ENCODE data around the gene RTL9.

RTL9 gene

DNA sequence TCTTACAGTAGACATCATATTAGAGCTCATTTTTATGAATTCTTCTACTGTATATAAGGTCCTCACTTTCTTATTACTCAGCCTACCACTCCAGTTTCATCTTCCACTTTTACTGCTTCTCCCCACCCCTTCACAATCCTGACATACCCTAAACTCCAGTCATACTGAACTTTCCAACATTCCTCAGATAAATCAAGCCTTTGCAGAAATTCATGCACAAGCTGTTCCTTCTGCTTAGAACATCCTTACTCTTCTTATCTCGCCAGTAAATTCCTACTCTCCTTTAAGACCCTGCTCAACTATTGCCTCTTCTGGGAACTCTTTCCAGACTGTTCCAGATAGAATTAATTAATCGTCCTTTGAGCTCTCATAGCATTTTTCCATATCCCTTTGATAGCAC, 24.8 kb downstream of the RTL9 start:
- Mint-ChIP-seq H3K27me3 (ENCODE audit: low read depth) (peaks cover 2% of the 10 kb centered on the region), H3K4me1 (ENCODE audit: low read depth) (no peaks in the 10 kb centered on the region), H3K36me3 (ENCODE audit: low read depth) (no peaks in the 10 kb centered on the region), H3K4me3 (no peak overlapping the region), H3K9me3 (no peaks in the 10 kb centered on the region), H3K27ac (no peak overlapping the region)
- DNase-seq (ENCODE audit: low spot score): no peak

DNA sequence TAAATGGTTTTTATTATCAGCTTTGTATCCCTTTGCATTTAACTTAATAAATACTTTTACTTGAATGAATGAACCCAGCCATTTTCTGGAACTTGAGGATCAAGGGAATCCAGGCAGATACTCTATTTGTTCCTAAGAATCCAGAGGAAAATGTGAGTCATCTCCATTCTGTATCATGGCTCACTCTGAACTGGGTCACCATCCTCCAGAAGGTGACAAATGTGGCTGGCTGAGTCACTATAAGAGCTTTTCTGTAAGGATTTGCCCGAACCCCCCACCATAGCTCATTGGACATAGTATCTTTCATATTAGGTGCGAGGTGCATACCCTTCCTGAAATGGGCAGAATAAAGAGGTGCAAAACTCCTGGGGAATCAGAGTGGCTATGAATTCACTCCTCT, 25.8 kb downstream of the RTL9 start:
- no peaks in the 10 kb centered on the region for H3K36me3 Mint-ChIP-seq (ENCODE audit: low read depth)
- no peak overlapping the region for H3K27ac Mint-ChIP-seq
- no peaks in the 10 kb centered on the region for H3K4me1 Mint-ChIP-seq (ENCODE audit: low read depth)
- H3K9me3 Mint-ChIP-seq: no peaks in the 10 kb centered on the region
- H3K27me3 Mint-ChIP-seq (ENCODE audit: low read depth): peaks cover 4% of the 10 kb centered on the region
- no peak overlapping the region for H3K4me3 Mint-ChIP-seq
- no peak for DNase-seq (ENCODE audit: low spot score)

DNA sequence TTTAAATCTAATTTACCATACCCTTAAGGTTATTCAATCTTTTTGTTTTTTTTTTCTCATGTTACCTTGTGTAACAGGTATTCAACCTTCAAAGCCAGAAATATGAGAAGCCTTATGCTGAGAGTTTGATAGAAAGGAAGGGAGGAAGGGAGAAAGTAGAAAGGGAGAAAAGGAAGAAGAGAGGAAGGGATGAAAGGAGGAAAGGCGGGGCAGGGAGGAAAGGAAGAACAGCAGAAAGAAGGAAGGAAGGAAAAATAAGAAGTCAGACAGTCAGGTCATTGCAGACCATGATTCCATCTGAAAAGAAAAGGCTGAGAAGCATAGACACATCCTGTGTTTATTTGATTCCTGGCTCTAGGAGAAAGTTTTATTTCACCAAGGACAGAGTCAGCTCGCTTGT, 30.9 kb downstream of the RTL9 start:
- Mint-ChIP-seq H3K4me3 (no peak overlapping the region), H3K4me1 (ENCODE audit: low read depth) (no peaks in the 10 kb centered on the region), H3K9me3 (no peaks in the 10 kb centered on the region), H3K27ac (no peak overlapping the region), H3K27me3 (ENCODE audit: low read depth) (peaks cover 6% of the 10 kb centered on the region), H3K36me3 (ENCODE audit: low read depth) (no peaks in the 10 kb centered on the region)
- DNase-seq (ENCODE audit: low spot score): no peak

DNA sequence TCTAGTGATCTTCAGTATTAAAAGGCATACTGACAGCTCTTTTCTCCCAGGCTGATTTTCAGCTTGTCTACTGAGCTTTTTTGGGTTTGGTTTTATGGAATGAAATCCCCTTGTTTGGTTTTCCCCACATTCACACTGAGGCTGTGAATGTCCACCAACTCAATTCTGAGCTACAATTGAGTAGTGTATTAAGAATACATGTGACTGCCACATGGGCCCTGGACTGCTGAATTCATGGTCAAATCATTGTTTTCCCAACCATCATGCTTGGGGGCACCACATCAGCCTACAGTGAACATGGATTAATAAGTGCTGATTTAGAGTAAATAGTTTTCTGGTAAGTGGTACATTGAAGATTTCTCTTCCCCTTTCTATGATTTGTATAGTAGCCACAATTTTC, 32.4 kb downstream of the RTL9 start:
- no peak for DNase-seq (ENCODE audit: low spot score)
- H3K27ac Mint-ChIP-seq: no peak overlapping the region
- no peaks in the 10 kb centered on the region for H3K36me3 Mint-ChIP-seq (ENCODE audit: low read depth)
- no peaks in the 10 kb centered on the region for H3K4me1 Mint-ChIP-seq (ENCODE audit: low read depth)
- no peaks in the 10 kb centered on the region for H3K9me3 Mint-ChIP-seq
- H3K4me3 Mint-ChIP-seq: no peak overlapping the region
- peaks cover 6% of the 10 kb centered on the region for H3K27me3 Mint-ChIP-seq (ENCODE audit: low read depth)

DNA sequence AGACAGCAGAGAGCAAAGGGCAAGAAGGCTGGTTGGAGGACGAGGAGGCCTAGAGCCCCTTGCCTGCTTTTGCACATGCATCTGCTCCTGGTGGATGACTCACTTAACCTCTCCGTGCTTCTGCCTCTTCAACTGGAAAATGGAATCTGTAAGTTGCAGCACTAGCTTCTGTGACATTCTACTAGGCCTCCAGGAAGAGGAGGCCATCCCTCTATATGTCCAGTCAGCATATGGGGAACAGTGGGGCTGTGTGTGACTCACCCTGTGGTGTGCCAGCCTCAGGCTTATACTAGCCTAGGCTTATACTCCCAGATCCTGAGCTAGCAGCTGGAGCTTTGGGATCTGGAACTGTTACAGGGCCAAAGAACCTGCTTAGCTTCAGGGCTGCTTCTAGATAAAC, 36.0 kb downstream of the RTL9 start:
- H3K36me3 Mint-ChIP-seq (ENCODE audit: low read depth): no peaks in the 10 kb centered on the region
- no peaks in the 10 kb centered on the region for H3K9me3 Mint-ChIP-seq
- no peak for DNase-seq (ENCODE audit: low spot score)
- H3K4me3 Mint-ChIP-seq: no peak overlapping the region
- no peak overlapping the region for H3K27ac Mint-ChIP-seq
- H3K27me3 Mint-ChIP-seq (ENCODE audit: low read depth): peaks cover 3% of the 10 kb centered on the region
- no peaks in the 10 kb centered on the region for H3K4me1 Mint-ChIP-seq (ENCODE audit: low read depth)

DNA sequence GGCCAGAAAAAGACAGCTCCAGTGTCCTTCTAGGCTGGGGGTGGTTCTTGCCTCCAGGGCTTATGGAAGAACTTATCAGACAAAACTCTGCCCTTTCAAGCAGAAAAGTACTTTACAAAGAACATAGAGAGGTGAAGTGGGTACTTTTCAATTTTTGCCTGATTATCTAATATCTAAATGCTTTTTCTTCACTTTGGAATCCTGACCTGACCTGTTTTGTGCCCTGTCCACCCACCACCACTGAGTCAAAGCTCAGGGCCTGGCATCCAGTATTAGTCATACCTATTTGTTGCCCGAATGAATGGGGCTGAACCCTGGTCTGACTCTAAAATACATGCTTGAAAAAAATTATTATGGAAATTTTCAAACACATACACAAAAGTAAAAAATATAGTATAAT, 37.2 kb downstream of the RTL9 start:
- Mint-ChIP-seq H3K9me3 (no peaks in the 10 kb centered on the region), H3K4me1 (ENCODE audit: low read depth) (no peaks in the 10 kb centered on the region), H3K36me3 (ENCODE audit: low read depth) (no peaks in the 10 kb centered on the region), H3K27ac (no peak overlapping the region), H3K27me3 (ENCODE audit: low read depth) (peaks cover 3% of the 10 kb centered on the region), H3K4me3 (no peak overlapping the region)
- no peak for DNase-seq (ENCODE audit: low spot score)

DNA sequence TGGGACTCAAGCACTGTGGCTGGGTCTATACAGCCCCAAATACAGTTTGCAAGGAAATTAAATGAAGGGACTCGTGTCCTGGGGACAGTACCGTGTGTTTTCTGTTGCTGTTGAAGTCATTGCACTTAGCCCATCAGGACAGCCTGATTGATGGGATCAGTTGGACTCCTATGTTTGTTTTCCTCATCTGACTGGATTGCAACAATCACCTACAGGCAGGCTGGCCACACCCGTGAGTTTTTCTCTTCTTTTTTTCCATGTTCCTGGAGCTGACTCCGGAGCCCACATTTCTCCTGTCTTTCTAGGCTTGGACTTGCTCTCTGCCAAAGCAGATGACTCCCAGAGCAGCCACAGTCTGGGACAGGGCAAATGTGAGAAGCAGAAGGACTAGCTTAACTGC, 38.1 kb downstream of the RTL9 start:
- Mint-ChIP-seq H3K36me3 (ENCODE audit: low read depth) (no peaks in the 10 kb centered on the region), H3K27me3 (ENCODE audit: low read depth) (peaks cover 3% of the 10 kb centered on the region), H3K9me3 (no peaks in the 10 kb centered on the region), H3K4me3 (no peak overlapping the region), H3K4me1 (ENCODE audit: low read depth) (no peaks in the 10 kb centered on the region), H3K27ac (no peak overlapping the region)
- DNase-seq (ENCODE audit: low spot score): no peak

DNA sequence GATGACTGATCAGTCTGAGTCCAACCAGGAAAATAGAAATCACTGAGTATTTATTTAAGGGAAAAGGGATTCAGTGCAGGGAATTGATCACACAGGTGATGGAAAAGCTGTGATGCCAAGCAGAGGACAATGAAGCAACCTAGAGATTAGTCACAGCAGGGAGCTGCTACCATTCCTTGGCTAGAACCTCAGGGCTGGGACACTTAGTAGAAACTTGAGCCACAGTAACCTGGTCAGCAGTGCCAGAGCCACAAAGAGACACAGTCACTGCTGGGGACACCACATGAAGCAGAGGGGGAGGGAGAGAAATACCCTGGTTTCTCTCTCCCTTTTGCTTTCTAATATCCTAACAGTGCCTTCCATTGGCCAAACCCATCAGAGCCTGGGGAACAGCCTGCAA, 38.7 kb downstream of the RTL9 start:
- Mint-ChIP-seq H3K27ac (no peak overlapping the region), H3K36me3 (ENCODE audit: low read depth) (no peaks in the 10 kb centered on the region), H3K4me1 (ENCODE audit: low read depth) (no peaks in the 10 kb centered on the region), H3K4me3 (no peak overlapping the region), H3K9me3 (no peaks in the 10 kb centered on the region), H3K27me3 (ENCODE audit: low read depth) (peaks cover 3% of the 10 kb centered on the region)
- no peak for DNase-seq (ENCODE audit: low spot score)

DNA sequence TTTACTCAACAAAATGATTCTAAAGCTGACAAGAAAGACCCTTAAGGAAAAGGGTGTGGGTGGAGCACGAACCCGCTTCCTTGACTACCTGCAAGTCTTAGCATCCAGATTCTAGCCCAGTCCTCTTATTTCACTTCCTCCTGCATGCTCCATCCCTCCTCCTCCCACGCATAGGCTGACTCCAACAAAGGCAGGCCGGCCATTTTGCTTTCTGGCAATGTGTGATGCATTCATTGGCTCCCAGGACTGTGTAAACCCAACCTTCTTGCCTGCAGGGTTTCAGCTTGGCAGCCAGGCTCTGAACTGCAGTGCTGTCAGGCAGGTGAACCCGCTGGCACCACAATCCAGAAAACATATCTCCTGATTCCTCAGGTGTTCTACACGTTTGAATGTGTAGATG, 39.3 kb downstream of the RTL9 start:
- Mint-ChIP-seq H3K4me1 (ENCODE audit: low read depth) (no peaks in the 10 kb centered on the region), H3K27me3 (ENCODE audit: low read depth) (peaks cover 3% of the 10 kb centered on the region), H3K36me3 (ENCODE audit: low read depth) (no peaks in the 10 kb centered on the region), H3K4me3 (no peak overlapping the region), H3K27ac (no peak overlapping the region), H3K9me3 (no peaks in the 10 kb centered on the region)
- DNase-seq (ENCODE audit: low spot score): no peak

DNA sequence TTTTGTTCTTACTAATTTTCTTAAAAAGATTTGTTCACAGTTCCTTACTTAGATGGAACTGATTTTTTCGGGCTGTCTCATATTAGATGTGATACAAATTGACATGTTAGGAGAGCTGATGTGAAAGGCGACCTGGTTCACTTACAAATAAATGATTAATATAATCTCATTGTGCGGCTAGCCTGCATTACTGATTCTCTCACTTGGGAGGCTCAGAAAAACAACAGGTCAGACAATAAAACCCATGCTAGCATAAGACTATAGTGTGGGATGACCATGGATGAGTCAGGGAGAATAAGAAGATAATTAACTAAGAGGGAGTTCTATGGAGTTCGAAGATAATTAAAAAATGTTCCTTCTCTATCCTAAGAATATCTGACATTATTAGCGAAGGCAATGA, 40.8 kb downstream of the RTL9 start:
- DNase-seq (ENCODE audit: low spot score): no peak
- H3K27me3 Mint-ChIP-seq (ENCODE audit: low read depth): peaks cover 3% of the 10 kb centered on the region
- no peaks in the 10 kb centered on the region for H3K9me3 Mint-ChIP-seq
- no peak overlapping the region for H3K4me3 Mint-ChIP-seq
- no peak overlapping the region for H3K27ac Mint-ChIP-seq
- H3K4me1 Mint-ChIP-seq (ENCODE audit: low read depth): no peaks in the 10 kb centered on the region
- no peaks in the 10 kb centered on the region for H3K36me3 Mint-ChIP-seq (ENCODE audit: low read depth)

DNA sequence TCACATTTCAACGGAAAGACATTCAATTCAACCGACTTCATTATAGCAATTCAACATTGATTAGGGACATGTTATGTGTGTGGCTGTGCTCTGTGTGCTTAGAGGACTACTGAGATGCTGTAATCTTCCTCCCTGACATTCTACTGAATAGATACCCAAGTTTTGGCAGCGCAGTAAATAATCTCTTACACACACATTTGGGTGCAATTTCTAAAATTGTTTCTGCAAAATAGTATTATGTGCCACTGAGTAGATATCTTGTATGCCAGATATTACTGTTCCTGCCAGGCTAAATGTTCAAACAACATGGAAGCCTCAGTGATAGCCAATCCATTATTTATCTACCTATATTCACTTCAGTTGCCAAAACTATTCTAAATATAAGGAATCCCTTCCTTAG, 41.3 kb downstream of the RTL9 start:
- no peak overlapping the region for H3K4me3 Mint-ChIP-seq
- H3K4me1 Mint-ChIP-seq (ENCODE audit: low read depth): no peaks in the 10 kb centered on the region
- no peak overlapping the region for H3K27ac Mint-ChIP-seq
- DNase-seq (ENCODE audit: low spot score): no peak
- no peaks in the 10 kb centered on the region for H3K9me3 Mint-ChIP-seq
- H3K36me3 Mint-ChIP-seq (ENCODE audit: low read depth): no peaks in the 10 kb centered on the region
- H3K27me3 Mint-ChIP-seq (ENCODE audit: low read depth): peaks cover 3% of the 10 kb centered on the region

DNA sequence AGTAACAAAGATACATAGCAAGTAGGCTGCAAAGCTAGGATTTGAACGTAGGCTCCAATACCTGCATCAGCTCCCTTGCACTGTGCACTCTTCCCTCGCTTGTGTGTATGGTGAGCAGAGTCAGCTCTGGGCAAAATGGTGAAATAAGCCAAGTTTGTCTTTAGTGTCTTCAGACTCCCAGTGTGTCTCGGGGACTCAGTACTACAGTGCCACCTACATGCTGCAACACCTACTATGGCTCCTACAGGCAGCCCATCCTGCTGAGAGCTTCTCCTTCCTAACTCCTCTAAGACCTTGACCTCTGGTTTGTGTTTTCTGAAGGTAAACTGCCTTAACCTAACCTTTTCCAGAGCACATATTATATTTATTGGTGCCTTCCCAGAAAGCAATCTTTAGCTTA, 42.5 kb downstream of the RTL9 start:
- Mint-ChIP-seq H3K4me3 (no peak overlapping the region), H3K27me3 (ENCODE audit: low read depth) (peaks cover 3% of the 10 kb centered on the region), H3K9me3 (no peaks in the 10 kb centered on the region), H3K4me1 (ENCODE audit: low read depth) (no peaks in the 10 kb centered on the region), H3K27ac (no peak overlapping the region), H3K36me3 (ENCODE audit: low read depth) (no peaks in the 10 kb centered on the region)
- no peak for DNase-seq (ENCODE audit: low spot score)

DNA sequence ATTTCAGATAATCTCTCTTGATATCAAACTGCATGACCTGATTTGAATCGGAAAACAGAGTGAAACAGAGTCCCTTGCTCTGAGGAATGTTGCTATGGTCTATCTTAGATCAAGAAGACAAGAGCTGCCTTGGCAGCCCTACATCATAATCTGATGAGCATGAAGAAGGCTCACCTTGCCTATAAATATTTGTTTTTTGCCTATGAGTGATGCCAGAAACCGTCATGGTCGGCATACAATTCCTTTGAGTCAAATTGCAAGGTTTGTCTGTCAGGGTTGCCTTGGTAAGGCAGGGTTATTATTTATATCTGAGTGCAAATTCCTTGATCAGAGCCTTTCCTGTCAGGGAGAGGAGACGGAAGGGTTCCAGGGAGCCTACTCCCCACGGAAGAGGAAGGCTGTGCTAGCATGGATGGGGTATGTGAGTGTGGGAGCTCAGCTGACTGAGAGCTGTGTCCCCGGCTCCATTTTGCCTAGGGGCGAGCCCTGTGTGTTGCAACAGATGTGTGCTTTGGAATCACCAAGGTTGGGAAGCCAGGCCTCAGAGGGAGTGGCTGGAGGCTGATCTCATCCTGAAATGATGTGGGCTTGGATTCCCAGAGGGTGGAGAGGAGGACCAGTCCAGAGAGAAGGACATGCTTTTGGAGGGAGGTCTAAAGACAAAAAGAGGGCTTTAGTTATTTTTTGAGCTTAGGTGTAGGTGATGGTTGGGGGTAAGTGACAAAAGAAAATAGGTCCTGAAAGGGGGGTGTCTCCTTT, 43.6 kb downstream of the RTL9 start:
- Mint-ChIP-seq H3K27me3 (ENCODE audit: low read depth) (peaks cover 3% of the 10 kb centered on the region), H3K4me1 (ENCODE audit: low read depth) (no peaks in the 10 kb centered on the region), H3K27ac (no peak overlapping the region), H3K4me3 (no peak overlapping the region), H3K36me3 (ENCODE audit: low read depth) (no peaks in the 10 kb centered on the region), H3K9me3 (no peaks in the 10 kb centered on the region)
- no peak for DNase-seq (ENCODE audit: low spot score)

DNA sequence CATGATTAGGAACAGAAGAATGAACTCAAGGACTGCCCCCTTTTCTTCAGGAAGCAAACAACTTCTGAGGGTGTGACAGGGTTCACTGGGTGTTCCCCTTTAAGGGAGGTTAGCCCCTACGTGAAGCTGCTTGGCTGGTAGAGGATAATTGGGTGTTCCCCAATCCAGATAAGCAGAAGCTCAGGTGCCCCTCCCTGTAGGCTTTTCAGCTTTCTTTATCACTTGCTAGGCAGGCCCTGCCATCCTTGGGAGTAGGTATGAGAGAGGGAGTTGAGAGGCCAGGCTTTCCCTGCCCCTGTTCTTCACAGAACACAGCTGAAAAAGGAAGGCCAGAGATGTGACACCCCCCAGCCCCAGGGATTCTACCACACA, 44.2 kb downstream of the RTL9 start:
- no peaks in the 10 kb centered on the region for H3K9me3 Mint-ChIP-seq
- peaks cover 3% of the 10 kb centered on the region for H3K27me3 Mint-ChIP-seq (ENCODE audit: low read depth)
- no peak overlapping the region for H3K4me3 Mint-ChIP-seq
- no peaks in the 10 kb centered on the region for H3K36me3 Mint-ChIP-seq (ENCODE audit: low read depth)
- H3K4me1 Mint-ChIP-seq (ENCODE audit: low read depth): no peaks in the 10 kb centered on the region
- no peak for DNase-seq (ENCODE audit: low spot score)
- no peak overlapping the region for H3K27ac Mint-ChIP-seq

DNA sequence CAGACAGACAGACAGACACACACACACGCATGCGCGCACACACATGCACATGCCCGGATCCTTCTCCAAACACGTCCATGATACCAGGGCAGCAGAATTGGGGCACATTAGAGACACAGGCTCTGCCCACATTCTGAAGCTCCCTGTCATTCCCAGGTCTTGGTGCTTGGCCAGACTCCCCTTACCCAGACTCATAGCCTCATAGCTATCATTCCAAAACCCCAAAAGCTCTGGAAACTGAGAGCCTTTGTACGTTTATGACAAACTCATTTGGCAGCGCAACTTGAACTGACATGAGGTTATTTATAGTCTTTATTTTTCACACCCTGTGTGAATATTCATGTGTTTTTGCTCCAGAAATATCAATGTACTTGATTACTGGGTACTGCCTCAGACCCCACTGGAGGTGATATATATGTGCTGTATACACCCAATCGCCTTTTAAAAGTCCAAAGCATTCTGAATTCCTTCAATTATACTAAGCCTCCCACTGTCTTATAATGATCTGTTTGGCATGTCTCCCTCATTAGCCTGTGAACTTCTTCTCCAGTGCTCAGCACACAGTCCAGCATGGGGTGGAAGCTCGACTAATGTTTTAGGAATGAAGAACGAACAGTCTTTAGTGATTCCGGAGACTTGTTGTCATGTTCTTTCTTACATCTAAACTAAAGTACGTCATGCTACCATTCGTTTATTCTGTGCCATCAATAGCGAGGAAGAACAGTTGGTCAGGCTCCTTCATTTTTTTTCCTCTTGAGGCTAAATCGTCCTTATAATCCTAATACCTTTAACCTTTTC, 45.0 kb downstream of the RTL9 start:
- no peak for DNase-seq (ENCODE audit: low spot score)
- Mint-ChIP-seq H3K9me3 (no peaks in the 10 kb centered on the region), H3K27me3 (ENCODE audit: low read depth) (peaks cover 3% of the 10 kb centered on the region), H3K36me3 (ENCODE audit: low read depth) (no peaks in the 10 kb centered on the region), H3K27ac (no peak overlapping the region), H3K4me3 (no peak overlapping the region), H3K4me1 (ENCODE audit: low read depth) (no peaks in the 10 kb centered on the region)

Measured in T-helper 2 cell treated with Interferon-gamma antibody and Interleukin-4, amounts not matched to agents 5 μg/mL and 100 μg/mL, for 36 hours (primary cell).